Tibial nerve (tissue), 4 donors: Measurements from ENCODE around the gene RBM19. TPM values are rescaled to one million over a fixed set of nuclear protein-coding genes. Genes with fewer than 3 reads are reported as not detected.

Experiments
- DNase-seq, 2 donors: peaks; one replicate each; pipeline ENCODE4 v3.0.0-alpha.2; 2019; ENCODE audit warnings: low spot score in 2 of 2
- H3K27ac ChIP-seq, 4 donors: fragments of 200-600 bp; sonication (generic) in 3 of 4; one replicate each; pipeline ENCODE4 v1.5.1; 2017 to 2019; ENCODE audit warnings: mild to moderate bottlenecking in 1 of 4
- H3K27me3 ChIP-seq, 2 donors: fragments of 200-600 bp; sonication (generic) in 1 of 2; one replicate each; pipeline versions ENCODE4 v1.5.1 to v1.6.0; 2017 to 2019
- H3K36me3 ChIP-seq, 3 donors: fragments of 200-600 bp; sonication (generic); one replicate each; pipeline ENCODE4 v1.5.1; 2018 to 2019
- H3K4me1 ChIP-seq, 4 donors: fragments of 200-600 bp; sonication (generic) in 3 of 4; one replicate each; pipeline ENCODE4 v1.5.1; 2017 to 2019
- H3K4me3 ChIP-seq, 4 donors: fragments of 200-600 bp; sonication (generic) in 3 of 4; one replicate each; pipeline ENCODE4 v1.5.1; 2017 to 2019; ENCODE audit warnings: mild to moderate bottlenecking in 1 of 4, moderate library complexity in 1 of 4
- H3K9me3 ChIP-seq, 4 donors: fragments of 200-600 bp; sonication (generic) in 3 of 4; one replicate each; pipeline ENCODE4 v1.5.1; 2017 to 2019
- EP300 ChIP-seq, 2 donors: sonication (generic); formaldehyde crosslinking; IDR thresholded peaks; one replicate each; pipeline ENCODE4 v1.6.1; 2017; ENCODE audit warnings: antibody characterized with exemption in 2 of 2, mild to moderate bottlenecking in 1 of 2
- POLR2A ChIP-seq, 2 donors: fragments of 450-650 bp; IDR thresholded peaks; one replicate each; pipeline ENCODE4 v1.6.1; 2017; ENCODE audit warnings: antibody characterized with exemption in 2 of 2, mild to moderate bottlenecking in 2 of 2, moderate library complexity in 2 of 2
- WGBS, 2 donors: methylation state at CpG; one replicate each; pipeline ENCODE4 v1.1.5; 2018; 5-methylcytosine and 5-hydroxymethylcytosine counted together
- total RNA-seq, 4 donors: library from RNA; depleted of rRNA; stranded (reverse); fragments of >200 nt; gene quantifications; one replicate each; pipeline ENCODE4 v1.1.0, GENCODE V29; 2016
- TF ChIP-seq, protein P1 (sequence below), 5 experiments: fragments of 200-600 bp in 3 of 5; fragments of 450-650 bp in 2 of 5; sonication (generic) in 3 of 5; IDR thresholded peaks; one replicate each; pipeline ENCODE4 v1.5.1; 2016 to 2019; ENCODE audit warnings: antibody characterized with exemption in 5 of 5, mild to moderate bottlenecking in 3 of 5, moderate library complexity in 2 of 5

The RBM19 gene
- total RNA-seq, 4 donors from 2014 or later: 32.0 to 57.9 (median 38.9) TPM

DNA sequence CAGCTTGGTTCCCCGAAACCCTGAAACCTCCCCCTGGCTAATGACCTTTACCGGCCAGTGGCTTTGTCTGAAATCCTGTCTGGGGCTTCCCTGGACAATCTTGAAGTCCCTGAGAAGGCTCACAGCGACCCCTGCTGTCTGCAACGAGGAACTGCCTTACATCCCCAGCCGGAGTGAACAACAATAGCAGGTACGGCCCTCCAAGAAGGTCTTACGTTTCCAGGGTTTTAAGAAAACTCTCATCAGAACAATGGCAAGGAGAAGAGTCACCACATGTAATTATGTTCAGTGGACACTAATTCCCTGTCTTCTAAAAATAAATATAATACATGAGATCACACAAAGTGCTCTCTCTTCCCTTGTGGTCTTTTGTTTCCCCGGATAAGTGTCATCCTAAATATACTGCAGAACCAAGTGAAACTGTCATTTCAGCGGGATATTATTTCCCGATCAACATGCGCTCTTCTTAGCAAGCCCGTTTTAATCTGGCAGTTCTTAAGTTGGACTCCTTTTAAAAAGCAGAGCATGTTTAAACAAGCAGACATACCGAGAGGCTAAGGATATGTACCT, 53.3 kb downstream of the RBM19 start:
- Histone ChIP-seq H3K27ac (no peak overlapping the region), H3K4me3 (no peak overlapping the region), H3K27me3 (no peaks in the 10 kb centered on the region), H3K36me3 (peaks cover 0 to 95% (median 17%) of the 10 kb centered on the region in 3 donors), H3K9me3 (no peaks in the 10 kb centered on the region), H3K4me1 (no peaks in the 10 kb centered on the region)
- 51 to 53% methylated on average over 13 of the region's 13 CpGs for WGBS, 2 donors
- no peak for TF ChIP-seq POLR2A (IDR thresholded peaks at IDR 0.05)
- no peak for TF ChIP-seq EP300 (IDR thresholded peaks at IDR 0.05)
- TF ChIP-seq, protein P1, sequence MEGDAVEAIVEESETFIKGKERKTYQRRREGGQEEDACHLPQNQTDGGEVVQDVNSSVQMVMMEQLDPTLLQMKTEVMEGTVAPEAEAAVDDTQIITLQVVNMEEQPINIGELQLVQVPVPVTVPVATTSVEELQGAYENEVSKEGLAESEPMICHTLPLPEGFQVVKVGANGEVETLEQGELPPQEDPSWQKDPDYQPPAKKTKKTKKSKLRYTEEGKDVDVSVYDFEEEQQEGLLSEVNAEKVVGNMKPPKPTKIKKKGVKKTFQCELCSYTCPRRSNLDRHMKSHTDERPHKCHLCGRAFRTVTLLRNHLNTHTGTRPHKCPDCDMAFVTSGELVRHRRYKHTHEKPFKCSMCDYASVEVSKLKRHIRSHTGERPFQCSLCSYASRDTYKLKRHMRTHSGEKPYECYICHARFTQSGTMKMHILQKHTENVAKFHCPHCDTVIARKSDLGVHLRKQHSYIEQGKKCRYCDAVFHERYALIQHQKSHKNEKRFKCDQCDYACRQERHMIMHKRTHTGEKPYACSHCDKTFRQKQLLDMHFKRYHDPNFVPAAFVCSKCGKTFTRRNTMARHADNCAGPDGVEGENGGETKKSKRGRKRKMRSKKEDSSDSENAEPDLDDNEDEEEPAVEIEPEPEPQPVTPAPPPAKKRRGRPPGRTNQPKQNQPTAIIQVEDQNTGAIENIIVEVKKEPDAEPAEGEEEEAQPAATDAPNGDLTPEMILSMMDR (IDR thresholded peaks at IDR 0.05): peak; percentile 71 to 86 (median 79)
- DNase-seq: peak; percentile 36 to 64

DNA sequence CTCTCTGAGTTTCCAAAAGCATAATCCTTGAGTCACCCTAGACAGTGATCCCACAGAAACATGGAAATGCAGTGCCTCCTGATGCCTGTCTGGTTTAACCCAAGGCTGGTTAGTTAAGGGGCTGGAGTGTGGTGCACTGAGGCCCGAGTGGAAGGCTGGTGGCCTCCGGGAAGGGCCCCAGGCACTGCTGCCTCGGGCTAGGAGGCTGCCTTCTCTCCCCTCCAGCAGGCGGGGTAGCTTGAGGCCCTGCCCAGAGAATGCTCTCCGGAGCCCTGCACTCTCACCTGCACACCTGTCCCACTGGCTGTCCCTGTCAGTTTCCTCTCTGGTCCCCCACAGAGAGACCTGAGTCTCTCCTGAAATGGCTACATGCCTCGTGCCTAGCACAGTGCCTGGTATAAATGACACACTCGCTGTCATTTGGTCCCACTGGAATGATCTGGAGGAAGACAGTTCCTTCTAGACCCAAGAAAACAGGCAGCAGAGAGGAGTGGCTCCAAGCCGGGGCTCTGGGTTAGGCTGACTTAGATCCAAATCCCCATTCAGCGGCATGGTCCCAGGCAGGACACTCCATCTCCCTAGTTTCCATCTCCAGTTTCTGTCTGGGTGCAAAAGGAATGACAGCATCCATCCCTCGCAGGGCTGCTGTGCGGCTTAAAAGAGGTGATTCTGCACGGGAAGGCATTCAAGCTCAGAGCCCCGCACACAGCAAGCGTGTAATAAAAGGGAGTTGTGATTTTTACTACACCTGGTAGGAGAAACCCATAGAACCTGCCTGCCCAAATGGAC, 54.0 kb downstream of the RBM19 start:
- H3K9me3 ChIP-seq: no peaks in the 10 kb centered on the region
- no peak overlapping the region for H3K4me3 ChIP-seq
- WGBS, 2 donors: 91 to 95% methylated on average over 13 to 14 of the region's 14 CpGs
- DNase-seq: no peak
- TF ChIP-seq POLR2A (IDR thresholded peaks at IDR 0.05) (no peak), EP300 (IDR thresholded peaks at IDR 0.05) (no peak)
- TF ChIP-seq, protein P1 (IDR thresholded peaks at IDR 0.05): no peak
- no peak overlapping the region for H3K27ac ChIP-seq
- H3K4me1 ChIP-seq: no peaks in the 10 kb centered on the region
- H3K27me3 ChIP-seq: no peaks in the 10 kb centered on the region
- H3K36me3 ChIP-seq: peaks cover 0 to 95% (median 17%) of the 10 kb centered on the region in 3 donors

- DNase-seq: no peak
- TF ChIP-seq POLR2A (IDR thresholded peaks at IDR 0.05): no peak
- TF ChIP-seq, protein P1 (IDR thresholded peaks at IDR 0.05): no peak
- TF ChIP-seq EP300 (IDR thresholded peaks at IDR 0.05): no peak
- Histone ChIP-seq H3K36me3 (peaks cover 0 to 95% (median 13%) of the 10 kb centered on the region in 3 donors), H3K4me3 (no peak overlapping the region), H3K9me3 (no peaks in the 10 kb centered on the region), H3K27me3 (no peaks in the 10 kb centered on the region), H3K4me1 (no peaks in the 10 kb centered on the region), H3K27ac (no peak overlapping the region)
- WGBS, 2 donors: 79% methylated on average over 6 of the region's 6 CpGs
Measured at GRCh38 chr12:113910751-113911272, 55.3 kb downstream of the RBM19 start.

DNA sequence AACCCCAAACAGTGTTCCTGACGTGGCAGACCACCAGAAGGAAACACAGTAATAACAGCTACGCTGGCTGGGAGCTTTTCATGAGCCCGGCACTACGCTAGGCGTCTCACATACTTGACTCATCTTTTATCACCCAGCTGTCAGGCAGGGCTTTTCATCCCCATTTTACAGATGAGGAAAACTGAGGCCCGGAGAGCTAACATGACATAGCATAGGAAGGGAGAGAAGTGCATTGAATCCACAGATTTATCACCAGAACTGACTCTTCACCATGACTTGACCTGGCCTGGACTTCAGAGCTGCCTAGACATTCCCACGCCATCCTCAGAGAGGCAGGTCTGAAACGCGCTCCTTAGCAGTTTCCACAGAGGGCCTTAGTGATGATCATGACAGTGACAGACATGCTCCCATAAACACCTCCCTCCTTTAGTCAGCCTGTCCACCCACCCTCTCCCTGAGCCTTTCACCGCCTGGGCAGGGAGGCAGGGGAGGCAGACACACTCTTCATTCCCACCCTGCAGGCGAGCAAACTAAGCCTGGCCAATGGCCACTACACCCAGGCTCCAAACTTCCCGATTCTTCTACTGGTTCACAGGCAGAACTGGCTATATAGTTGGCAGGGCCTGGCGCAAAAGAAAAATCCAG, 56.2 kb downstream of the RBM19 start:
- peaks cover 0 to 95% (median 13%) of the 10 kb centered on the region in 3 donors for H3K36me3 ChIP-seq
- H3K27ac ChIP-seq: no peak overlapping the region
- TF ChIP-seq, protein P1 (IDR thresholded peaks at IDR 0.05): no peak
- TF ChIP-seq EP300 (IDR thresholded peaks at IDR 0.05) (no peak), POLR2A (IDR thresholded peaks at IDR 0.05) (no peak)
- DNase-seq: no peak
- H3K4me3 ChIP-seq: no peak overlapping the region
- no peaks in the 10 kb centered on the region for H3K9me3 ChIP-seq
- H3K27me3 ChIP-seq: no peaks in the 10 kb centered on the region
- no peaks in the 10 kb centered on the region for H3K4me1 ChIP-seq
- 92 to 97% methylated on average over 13 of the region's 13 CpGs for WGBS, 2 donors
